MM.1S (cell line): ENCODE measurements around the gene PITX3.

ENCODE experiments used
- DNase-seq: peaks from one replicate; pipeline ENCODE4 v3.0.0-alpha.2; 2015
- H2AFZ ChIP-seq: fragments of 300-600 bp; sonication (generic); 2 replicates; pipeline ENCODE4 v1.6.0; 2016; ENCODE audit warnings: antibody characterized with exemption, low read length
- H3F3A ChIP-seq: fragments of 300-600 bp; sonication (generic); 2 replicates; pipeline ENCODE4 v1.6.1; 2016; ENCODE audit warnings: mild to moderate bottlenecking, antibody characterized with exemption, low read length, moderate library complexity, mixed read lengths; ENCODE audit not compliant: insufficient read depth
- H3K27ac ChIP-seq: fragments of 300-600 bp; sonication (generic); 2 replicates; pipeline ENCODE4 v1.5.1; 2016; ENCODE audit warnings: mild to moderate bottlenecking, low read length
- H3K27me3 ChIP-seq: fragments of 300-600 bp; sonication (generic); replicated peaks from 2 replicates; pipeline ENCODE4 v1.6.0; 2016; ENCODE audit warnings: low read length; ENCODE audit not compliant: insufficient read depth
- H3K36me3 ChIP-seq: fragments of 300-600 bp; sonication (generic); replicated peaks from 2 replicates; pipeline ENCODE4 v1.6.1; 2016; ENCODE audit warnings: mild to moderate bottlenecking, low read length, mixed read lengths; ENCODE audit not compliant: insufficient read depth
- H3K4me1 ChIP-seq: fragments of 300-600 bp; sonication (generic); 2 replicates; pipeline ENCODE4 v1.6.1; 2016; ENCODE audit warnings: low read length, mixed read lengths
- H3K4me2 ChIP-seq: fragments of 300-600 bp; sonication (generic); 2 replicates; pipeline ENCODE4 v1.6.0; 2016; ENCODE audit warnings: low read depth, low read length
- H3K4me3 ChIP-seq: fragments of 300-600 bp; sonication (generic); 2 replicates; pipeline ENCODE4 v1.5.1; 2016; ENCODE audit warnings: low read length, mixed read lengths
- H3K79me2 ChIP-seq: fragments of 300-600 bp; sonication (generic); 2 replicates; pipeline ENCODE4 v1.6.1; 2016; ENCODE audit warnings: mixed run types, low read length, mixed read lengths
- H3K9ac ChIP-seq: fragments of 300-600 bp; sonication (generic); 2 replicates; pipeline ENCODE4 v1.6.1; 2016; ENCODE audit warnings: low read length, mixed read lengths
- H3K9me2 ChIP-seq: fragments of 300-600 bp; sonication (generic); replicated peaks from 2 replicates; pipeline ENCODE4 v1.6.1; 2016; ENCODE audit warnings: mild to moderate bottlenecking, low read length, mixed read lengths; ENCODE audit not compliant: insufficient read depth
- H3K9me3 ChIP-seq: fragments of 300-600 bp; sonication (generic); replicated peaks from 2 replicates; pipeline ENCODE4 v1.6.1; 2016; ENCODE audit warnings: mild to moderate bottlenecking, low read length, mixed read lengths; ENCODE audit not compliant: insufficient read depth
- H4K20me1 ChIP-seq: fragments of 300-600 bp; sonication (generic); 2 replicates; pipeline ENCODE4 v1.6.1; 2016; ENCODE audit warnings: mild to moderate bottlenecking, low read length, moderate library complexity, mixed read lengths; ENCODE audit not compliant: insufficient read depth
- EZH2 ChIP-seq: fragments of 300-600 bp; sonication (generic); optimal IDR thresholded peaks from 2 replicates; pipeline ENCODE3; 2017; ENCODE audit warnings: low read depth, mild to moderate bottlenecking, antibody characterized with exemption, low read length, mixed read lengths
- EZH2phosphoT487 ChIP-seq: fragments of 300-600 bp; sonication (generic); IDR thresholded peaks from 2 replicates; pipeline ENCODE4 v1.6.1; 2018; ENCODE audit warnings: antibody characterized with exemption, low read length
- TF ChIP-seq, protein P1 (sequence below): fragments of 300-600 bp; sonication (generic); IDR thresholded peaks from 2 replicates; pipeline ENCODE4 v1.5.1; 2016; ENCODE audit warnings: antibody characterized with exemption, low read length, mixed read lengths

PITX3 gene

DNA sequence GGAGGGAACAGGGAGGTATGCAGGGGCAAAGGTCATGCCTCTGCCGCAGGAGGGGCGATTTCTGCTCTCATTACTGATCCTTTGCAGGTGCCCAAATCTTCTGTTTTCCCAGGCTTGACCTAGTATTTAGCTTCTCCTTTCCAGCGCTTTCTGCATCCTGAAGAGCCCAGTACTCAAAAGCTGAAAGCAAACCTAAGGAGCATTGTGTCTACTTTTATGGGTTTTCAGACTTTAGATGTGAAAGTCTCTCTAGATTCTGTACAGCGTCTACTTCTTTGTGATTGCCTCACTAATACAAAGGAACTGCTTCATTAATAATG lies 4.6 kb upstream of the PITX3 start:
- no peaks in the 10 kb centered on the region for H3F3A ChIP-seq
- no peaks in the 10 kb centered on the region for H3K36me3 ChIP-seq
- peak overlapping the region; percentile 72 for H2AFZ ChIP-seq
- no peaks in the 10 kb centered on the region for H3K9me2 ChIP-seq
- H3K4me3 ChIP-seq, result peak overlapping the region; percentile 78
- H3K4me1 ChIP-seq, result peaks cover 25% of the 10 kb centered on the region
- H3K9ac ChIP-seq, result peak overlapping the region; percentile 83
- no peaks in the 10 kb centered on the region for H3K9me3 ChIP-seq
- H3K27me3 ChIP-seq, result peaks cover under 1% of the 10 kb centered on the region; the same call in 1 of the 2 replicates
- peaks cover 56% of the 10 kb centered on the region for H3K79me2 ChIP-seq
- TF ChIP-seq EZH2, result no peak
- TF ChIP-seq, protein P1, sequence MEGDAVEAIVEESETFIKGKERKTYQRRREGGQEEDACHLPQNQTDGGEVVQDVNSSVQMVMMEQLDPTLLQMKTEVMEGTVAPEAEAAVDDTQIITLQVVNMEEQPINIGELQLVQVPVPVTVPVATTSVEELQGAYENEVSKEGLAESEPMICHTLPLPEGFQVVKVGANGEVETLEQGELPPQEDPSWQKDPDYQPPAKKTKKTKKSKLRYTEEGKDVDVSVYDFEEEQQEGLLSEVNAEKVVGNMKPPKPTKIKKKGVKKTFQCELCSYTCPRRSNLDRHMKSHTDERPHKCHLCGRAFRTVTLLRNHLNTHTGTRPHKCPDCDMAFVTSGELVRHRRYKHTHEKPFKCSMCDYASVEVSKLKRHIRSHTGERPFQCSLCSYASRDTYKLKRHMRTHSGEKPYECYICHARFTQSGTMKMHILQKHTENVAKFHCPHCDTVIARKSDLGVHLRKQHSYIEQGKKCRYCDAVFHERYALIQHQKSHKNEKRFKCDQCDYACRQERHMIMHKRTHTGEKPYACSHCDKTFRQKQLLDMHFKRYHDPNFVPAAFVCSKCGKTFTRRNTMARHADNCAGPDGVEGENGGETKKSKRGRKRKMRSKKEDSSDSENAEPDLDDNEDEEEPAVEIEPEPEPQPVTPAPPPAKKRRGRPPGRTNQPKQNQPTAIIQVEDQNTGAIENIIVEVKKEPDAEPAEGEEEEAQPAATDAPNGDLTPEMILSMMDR, result no peak
- no peak for TF ChIP-seq EZH2phosphoT487
- no peak for DNase-seq
- peak overlapping the region; percentile 88 for H3K4me2 ChIP-seq
- H4K20me1 ChIP-seq, result peaks cover 17% of the 10 kb centered on the region
- H3K27ac ChIP-seq, result peak overlapping the region; percentile 72; the same call in 1 of the 2 replicates

DNA sequence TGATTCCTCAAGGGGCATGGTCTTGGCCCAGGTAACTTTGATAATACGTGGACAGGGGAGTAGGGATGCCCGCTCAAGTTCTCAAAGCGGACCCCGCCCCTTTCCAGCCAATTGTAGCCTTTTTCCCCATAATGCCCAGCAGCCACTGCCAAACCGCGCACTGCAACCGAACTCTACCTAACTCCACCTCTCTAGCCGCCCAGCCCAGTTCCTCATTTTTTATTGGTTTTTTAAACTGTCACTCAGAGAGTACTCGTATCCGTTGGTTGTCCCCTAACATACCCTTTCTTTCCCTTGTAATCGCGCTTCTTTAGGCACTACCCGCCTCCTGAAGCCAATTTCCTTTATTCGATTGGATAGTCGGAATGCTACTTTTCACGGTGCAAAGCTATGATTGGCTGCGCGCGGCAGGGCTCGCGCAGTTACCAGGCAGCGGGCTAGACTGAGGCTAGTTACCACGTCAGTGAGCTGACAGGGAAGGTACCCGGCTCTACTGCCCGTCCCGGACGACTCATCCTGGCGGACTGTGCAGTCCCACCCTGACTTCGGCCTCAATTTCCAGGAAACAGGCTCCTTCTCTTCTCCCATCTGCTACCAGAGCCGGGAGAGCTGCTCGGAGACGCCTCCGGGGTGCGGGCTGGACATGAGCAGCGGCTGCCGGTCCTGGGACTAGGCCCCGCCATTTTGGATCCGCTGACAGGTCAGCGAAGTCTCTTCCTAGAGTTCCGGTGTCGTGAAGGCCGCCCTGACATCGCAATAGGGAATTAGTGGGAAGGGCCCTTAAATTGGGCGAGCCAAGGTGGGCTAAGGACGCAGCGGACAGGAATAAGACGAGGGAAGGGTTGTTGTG lies 4.0 kb upstream of the PITX3 start, which contains the start of gene GBF1:
GBF1 (plus strand) TSS at position 451 of the 850 bp plus-strand sequence. CDS start 13,407 bp downstream, outside the sequence.
- Histone ChIP-seq H2AFZ (peak within 1 kb of the TSS; percentile 94), H3K79me2 (peaks cover 50% of the 10 kb centered on the region), H3F3A (no peaks in the 10 kb centered on the region), H3K27me3 (peaks cover 7% of the 10 kb centered on the region), H3K9me3 (no peaks in the 10 kb centered on the region), H3K36me3 (no peaks in the 10 kb centered on the region), H3K4me1 (peaks cover 25% of the 10 kb centered on the region), H3K9me2 (no peaks in the 10 kb centered on the region), H3K4me2 (peak within 1 kb of the TSS; percentile 88), H3K9ac (peak within 1 kb of the TSS; percentile 83), H4K20me1 (peaks cover 17% of the 10 kb centered on the region), H3K27ac (peak within 1 kb of the TSS; percentile 72), H3K4me3 (peak within 1 kb of the TSS; percentile 78)
- TF ChIP-seq, protein P1, result no peak
- TF ChIP-seq EZH2phosphoT487, result no peak
- no peak for TF ChIP-seq EZH2
- peak; percentile 100 for DNase-seq

GRCh38 chr10:102243309-102243708 lies 2.0 kb upstream of the PITX3 start:
- H3F3A ChIP-seq, result no peaks in the 10 kb centered on the region
- peaks cover 15% of the 10 kb centered on the region for H3K27me3 ChIP-seq
- H3K36me3 ChIP-seq, result no peaks in the 10 kb centered on the region
- peaks cover 25% of the 10 kb centered on the region for H3K4me1 ChIP-seq
- peaks cover 17% of the 10 kb centered on the region for H4K20me1 ChIP-seq
- peaks cover 30% of the 10 kb centered on the region for H3K79me2 ChIP-seq
- H3K9ac ChIP-seq, result no peak overlapping the region
- H3K4me3 ChIP-seq, result no peak overlapping the region
- H2AFZ ChIP-seq, result no peak overlapping the region
- DNase-seq, result no peak
- TF ChIP-seq, protein P1, result no peak
- TF ChIP-seq EZH2 (no peak), EZH2phosphoT487 (no peak)
- H3K9me2 ChIP-seq, result no peaks in the 10 kb centered on the region
- no peak overlapping the region for H3K27ac ChIP-seq
- no peaks in the 10 kb centered on the region for H3K9me3 ChIP-seq
- H3K4me2 ChIP-seq, result no peak overlapping the region
